ENCODE measurements around the gene GRAMD1A.

DNA sequence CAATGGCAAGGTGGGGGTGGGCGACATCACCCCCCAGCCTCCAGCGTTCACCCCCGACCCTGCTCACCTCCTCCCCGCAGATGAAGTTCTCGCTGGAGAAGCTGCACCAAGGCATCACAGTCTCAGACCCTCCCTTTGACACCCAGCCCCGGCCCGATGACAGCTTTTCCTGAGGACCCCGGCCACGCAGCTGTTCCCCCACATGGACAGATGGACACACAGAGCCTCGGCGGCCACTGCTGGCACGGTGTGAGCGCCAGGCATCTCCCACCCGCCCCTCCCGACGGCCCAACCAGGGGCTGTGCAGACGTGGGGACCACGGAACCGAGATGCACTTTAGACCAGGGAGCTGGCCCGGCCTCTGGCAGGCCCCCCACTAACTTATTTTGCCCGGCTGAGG lies 25.8 kb downstream of the GRAMD1A start:
- TF ChIP-seq EZH2 (IDR thresholded peaks at IDR 0.05) (no peak), POLR2AphosphoS5 (IDR thresholded peaks at IDR 0.05; ENCODE audit: borderline replicate concordance, low read depth, low read length) (no peak), FOXP2 (optimal IDR thresholded peaks at IDR 0.05; ENCODE audit: control extremely low read depth, extremely low read length, insufficient read depth) (no peak)
